ENCODE data around the gene THEMIS.

The THEMIS gene

GRCh38 chr6:127938701-127939100 is 37.8 kb upstream of the THEMIS start (continued):
- TF ChIP-seq TSHZ1 (tag by site-specific recombination; IDR thresholded peaks at IDR 0.05; ENCODE audit: borderline replicate concordance) (no peak), ZNF449 (tag by site-specific recombination; IDR thresholded peaks at IDR 0.05) (no peak), ZNF274 (IDR thresholded peaks at IDR 0.05; ENCODE audit: low read length) (no peak), ZNF274 (tag by site-specific recombination; IDR thresholded peaks at IDR 0.05; ENCODE audit: borderline replicate concordance) (no peak), ZNF529 (tag by site-specific recombination; IDR thresholded peaks at IDR 0.05; ENCODE audit: insufficient replicate concordance) (no peak), ZBTB10 (tag by site-specific recombination; IDR thresholded peaks at IDR 0.05) (no peak), ZNF214 (tag by site-specific recombination; IDR thresholded peaks at IDR 0.05; ENCODE audit: borderline replicate concordance) (no peak), PRDM10 (tag by site-specific recombination; IDR thresholded peaks at IDR 0.05) (no peak), ZNF629 (tag by site-specific recombination; IDR thresholded peaks at IDR 0.05) (no peak)

- Histone ChIP-seq H3K36me3 (ENCODE audit: control insufficient read depth in 2 of 2, insufficient read depth in 1 of 2, low read length in 2 of 2) (no peaks in the 10 kb centered on the region), H3K27ac (ENCODE audit: extremely low read depth, low read depth, low read length) (no peak overlapping the region), H3K4me3 (ENCODE audit: low read depth, low read length) (no peak overlapping the region), H3K4me1 (ENCODE audit: control insufficient read depth, insufficient read depth, low read length) (no peaks in the 10 kb centered on the region), H3K9me3 (ENCODE audit: control insufficient read depth, insufficient read depth, low read depth, low read length) (no peaks in the 10 kb centered on the region)
- CTCF ChIA-PET: interaction anchor here (0.7 kb wide), 1 partner anchor 144 kb away, joined by 3 read pairs; no protein-coding TSS in a partner anchor
- POLR2A ChIA-PET: no interaction called here
- TF ChIP-seq ATF2 (tag by site-specific recombination; IDR thresholded peaks at IDR 0.05; ENCODE audit: low read depth) (no peak), ZNF10 (tag by site-specific recombination; IDR thresholded peaks at IDR 0.05) (no peak), ZNF169 (tag by site-specific recombination; IDR thresholded peaks at IDR 0.05) (no peak), BCL11B (tag by site-specific recombination; IDR thresholded peaks at IDR 0.05; ENCODE audit: low read depth) (no peak), AEBP2 (tag by site-specific recombination; IDR thresholded peaks at IDR 0.05; ENCODE audit: borderline replicate concordance) (no peak), ZNF530 (tag by site-specific recombination; IDR thresholded peaks at IDR 0.05; ENCODE audit: low read depth) (no peak), MYNN (tag by site-specific recombination; IDR thresholded peaks at IDR 0.05; ENCODE audit: borderline replicate concordance) (no peak), ZNF391 (tag by site-specific recombination; IDR thresholded peaks at IDR 0.05; ENCODE audit: borderline replicate concordance, low read depth) (no peak), ZNF350 (tag by site-specific recombination; IDR thresholded peaks at IDR 0.05) (no peak), ZNF155 (tag by site-specific recombination; IDR thresholded peaks at IDR 0.05) (no peak), BCL11A (tag by site-specific recombination; IDR thresholded peaks at IDR 0.05; ENCODE audit: low read depth) (no peak)
Measured at GRCh38 chr6:127937747-127938146, 36.9 kb upstream of the THEMIS start.
